MM.1S (cell line): Measurements from ENCODE around the gene RPS4Y2.

ENCODE experiments used
- CTCF ChIP-seq: fragments of 300-600 bp; sonication (generic); IDR thresholded peaks from 2 replicates; pipeline ENCODE4 v1.5.1; 2016; ENCODE audit warnings: antibody characterized with exemption, low read length, mixed read lengths
- EZH2 ChIP-seq: fragments of 300-600 bp; sonication (generic); optimal IDR thresholded peaks from 2 replicates; pipeline ENCODE3; 2017; ENCODE audit warnings: low read depth, mild to moderate bottlenecking, antibody characterized with exemption, low read length, mixed read lengths
- EZH2phosphoT487 ChIP-seq: fragments of 300-600 bp; sonication (generic); IDR thresholded peaks from 2 replicates; pipeline ENCODE4 v1.6.1; 2018; ENCODE audit warnings: antibody characterized with exemption, low read length

- TF ChIP-seq CTCF (no peak), EZH2phosphoT487 (no peak), EZH2 (no peak)
These were observed at the start of gene RPS4Y2 for GRCh38 chrY:20755808-20756207.
